GM21381 (cell line): ENCODE measurements around the gene SPATA21.
"Not testable (repeated sequence)": the region's sequence is repeated elsewhere in the genome, so short reads cannot be mapped to it uniquely, and the experiment has no call there.

Experiments used
- ATAC-seq: cut with Tn5 transposase; IDR thresholded peaks from one replicate; pipeline ENCODE4 v1.9.1; 2021; ENCODE audit warnings: mild to moderate bottlenecking, moderate library complexity; ENCODE audit not compliant: unreplicated experiment

SPATA21 gene

GRCh38 chr1:16436946-16437474 lies at the start of gene SPATA21:
TSS of gene SPATA21 (minus strand) at chr1:16437424. CDS start at chr1:16431371, 6,053 bp downstream.
- ATAC-seq: no peak

GRCh38 chr1:16487011-16487410 lies 49.8 kb upstream of the SPATA21 start:
- not testable (repeated sequence) for ATAC-seq

- not testable (repeated sequence) for ATAC-seq
These were observed 49.1 kb upstream of the SPATA21 start for GRCh38 chr1:16486316-16486715.

- no peak for ATAC-seq
These were observed 47.7 kb upstream of the SPATA21 start for GRCh38 chr1:16484931-16485330.

GRCh38 chr1:16484501-16484835 lies 47.2 kb upstream of the SPATA21 start:
- ATAC-seq: no peak

GRCh38 chr1:16483639-16484500 lies 46.6 kb upstream of the SPATA21 start:
- not testable (repeated sequence) for ATAC-seq

GRCh38 chr1:16483146-16483545 lies 45.9 kb upstream of the SPATA21 start:
- not testable (repeated sequence) for ATAC-seq

GRCh38 chr1:16478091-16478490 lies 40.9 kb upstream of the SPATA21 start:
- no peak for ATAC-seq

- ATAC-seq: not testable (repeated sequence)
These were observed 38.8 kb upstream of the SPATA21 start for GRCh38 chr1:16475771-16476770.

- ATAC-seq: not testable (repeated sequence)
These were observed 37.7 kb upstream of the SPATA21 start for GRCh38 chr1:16474891-16475290.

GRCh38 chr1:16474166-16474800 lies 37.1 kb upstream of the SPATA21 start:
- no peak for ATAC-seq

- ATAC-seq: no peak
These were observed 31.3 kb upstream of the SPATA21 start for GRCh38 chr1:16468558-16468957.

- no peak for ATAC-seq
These were observed 27.8 kb upstream of the SPATA21 start for GRCh38 chr1:16464917-16465625.

GRCh38 chr1:16462773-16463330 lies 25.6 kb upstream of the SPATA21 start:
- no peak for ATAC-seq

GRCh38 chr1:16461681-16462080 lies 24.5 kb upstream of the SPATA21 start:
- ATAC-seq: no peak

- ATAC-seq: no peak
These were observed 22.2 kb upstream of the SPATA21 start for GRCh38 chr1:16459352-16459925.

- ATAC-seq: no peak
These were observed 21.6 kb upstream of the SPATA21 start for GRCh38 chr1:16458831-16459230.

GRCh38 chr1:16456151-16456550 lies 18.9 kb upstream of the SPATA21 start:
- ATAC-seq: not testable (repeated sequence)

- ATAC-seq: not testable (repeated sequence)
These were observed 17.7 kb upstream of the SPATA21 start for GRCh38 chr1:16454909-16455308.
